ENCODE measurements around the gene OLFM1. TPM values are rescaled to one million over a fixed set of nuclear protein-coding genes. Genes with fewer than 3 reads are reported as not detected.
"Not testable (repeated sequence)": the region's sequence is repeated elsewhere in the genome, so short reads cannot be mapped to it uniquely, and the experiment has no call there.

OLFM1 gene
- total RNA-seq, 1 donor from 2014 or later = 10.0 TPM

DNA sequence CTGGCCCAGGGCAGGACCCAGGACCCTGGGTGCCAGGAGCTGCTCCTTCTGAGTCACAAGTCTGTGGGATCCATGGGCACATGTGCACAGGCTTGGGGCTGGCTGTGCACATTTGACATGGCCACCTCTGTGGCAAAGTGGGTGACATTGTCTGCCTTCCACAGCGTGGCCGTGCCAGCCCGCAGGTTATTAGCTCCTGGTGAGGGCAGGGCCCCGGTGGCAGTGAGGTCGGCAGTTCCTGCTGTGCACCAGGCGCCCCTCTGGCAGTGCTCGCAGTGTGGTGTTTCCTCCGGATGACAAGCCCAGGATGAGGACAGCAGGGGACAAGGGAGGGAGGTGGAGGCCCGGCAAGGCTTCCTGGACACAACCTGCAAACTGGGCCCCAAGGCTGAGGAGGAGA is 60.5 kb downstream of the OLFM1 start:
- Histone ChIP-seq H3K4me3 (no peak overlapping the region), H3K36me3 (no peaks in the 10 kb centered on the region), H3K4me1 (no peaks in the 10 kb centered on the region), H3K27ac (replicated peaks) (no peak overlapping the region), H3K27me3 (ENCODE audit: low read depth) (peaks cover 84% of the 10 kb centered on the region), H3K9me3 (replicated peaks) (peaks cover 7% of the 10 kb centered on the region)
- DNase-seq = no peak
- intact Hi-C loops (cut with micrococcal nuclease) = no loop called here
- TF ChIP-seq, protein P1, sequence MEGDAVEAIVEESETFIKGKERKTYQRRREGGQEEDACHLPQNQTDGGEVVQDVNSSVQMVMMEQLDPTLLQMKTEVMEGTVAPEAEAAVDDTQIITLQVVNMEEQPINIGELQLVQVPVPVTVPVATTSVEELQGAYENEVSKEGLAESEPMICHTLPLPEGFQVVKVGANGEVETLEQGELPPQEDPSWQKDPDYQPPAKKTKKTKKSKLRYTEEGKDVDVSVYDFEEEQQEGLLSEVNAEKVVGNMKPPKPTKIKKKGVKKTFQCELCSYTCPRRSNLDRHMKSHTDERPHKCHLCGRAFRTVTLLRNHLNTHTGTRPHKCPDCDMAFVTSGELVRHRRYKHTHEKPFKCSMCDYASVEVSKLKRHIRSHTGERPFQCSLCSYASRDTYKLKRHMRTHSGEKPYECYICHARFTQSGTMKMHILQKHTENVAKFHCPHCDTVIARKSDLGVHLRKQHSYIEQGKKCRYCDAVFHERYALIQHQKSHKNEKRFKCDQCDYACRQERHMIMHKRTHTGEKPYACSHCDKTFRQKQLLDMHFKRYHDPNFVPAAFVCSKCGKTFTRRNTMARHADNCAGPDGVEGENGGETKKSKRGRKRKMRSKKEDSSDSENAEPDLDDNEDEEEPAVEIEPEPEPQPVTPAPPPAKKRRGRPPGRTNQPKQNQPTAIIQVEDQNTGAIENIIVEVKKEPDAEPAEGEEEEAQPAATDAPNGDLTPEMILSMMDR (IDR thresholded peaks at IDR 0.05; ENCODE audit: borderline replicate concordance) = no peak

DNA sequence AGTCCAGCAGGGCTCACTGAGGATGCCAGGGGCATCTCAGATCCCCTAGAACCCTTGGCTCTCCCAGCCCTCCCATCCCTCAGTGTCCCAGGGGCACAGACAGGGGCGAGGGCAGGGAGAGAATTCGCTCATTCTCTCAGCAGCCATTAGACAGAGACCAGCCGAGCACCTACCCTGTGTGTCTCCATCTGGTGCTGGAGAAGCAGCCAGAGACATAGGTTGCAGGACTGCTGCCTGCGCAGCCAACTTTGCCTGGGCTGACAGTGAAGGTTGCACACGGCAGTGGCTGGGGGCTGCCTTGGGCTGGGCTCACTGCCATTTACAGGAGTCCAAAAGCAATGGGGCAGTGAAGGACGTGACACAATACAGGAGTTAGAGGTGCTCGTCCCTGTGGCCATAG is 60.9 kb downstream of the OLFM1 start:
- Histone ChIP-seq H3K4me1 (no peaks in the 10 kb centered on the region), H3K4me3 (no peak overlapping the region), H3K27me3 (ENCODE audit: low read depth) (peaks cover 84% of the 10 kb centered on the region), H3K36me3 (no peaks in the 10 kb centered on the region), H3K27ac (replicated peaks) (no peak overlapping the region), H3K9me3 (replicated peaks) (peaks cover 7% of the 10 kb centered on the region)
- TF ChIP-seq, protein P1 (IDR thresholded peaks at IDR 0.05; ENCODE audit: borderline replicate concordance) = no peak
- no peak for DNase-seq
- intact Hi-C loops (cut with micrococcal nuclease) = no loop called here

DNA sequence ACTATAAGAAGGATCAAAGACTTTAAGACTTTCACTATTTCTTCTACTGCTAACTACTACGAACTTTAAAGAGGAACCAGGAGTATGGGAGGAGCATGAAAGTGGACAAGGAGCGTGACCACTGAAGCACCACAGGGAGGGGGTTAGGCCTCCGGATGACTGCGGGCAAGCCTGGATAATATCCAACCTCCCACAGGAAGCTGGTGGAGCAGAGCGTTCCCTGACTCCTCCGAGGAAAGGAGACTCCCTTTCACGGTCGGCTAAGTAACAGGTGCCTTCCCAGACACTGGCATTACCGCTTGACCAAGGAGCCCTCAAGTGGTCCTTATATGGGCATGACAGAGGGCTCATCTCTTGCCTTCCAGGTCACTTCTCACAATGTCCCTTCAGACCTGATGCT is 62.4 kb downstream of the OLFM1 start:
- DNase-seq; H3K36me3 ChIP-seq; intact Hi-C loops (cut with micrococcal nuclease); H3K27ac ChIP-seq (replicated peaks); H3K4me3 ChIP-seq; H3K9me3 ChIP-seq (replicated peaks); H3K4me1 ChIP-seq: not testable (repeated sequence)
- H3K27me3 ChIP-seq (ENCODE audit: low read depth) = peaks cover 84% of the 10 kb centered on the region

DNA sequence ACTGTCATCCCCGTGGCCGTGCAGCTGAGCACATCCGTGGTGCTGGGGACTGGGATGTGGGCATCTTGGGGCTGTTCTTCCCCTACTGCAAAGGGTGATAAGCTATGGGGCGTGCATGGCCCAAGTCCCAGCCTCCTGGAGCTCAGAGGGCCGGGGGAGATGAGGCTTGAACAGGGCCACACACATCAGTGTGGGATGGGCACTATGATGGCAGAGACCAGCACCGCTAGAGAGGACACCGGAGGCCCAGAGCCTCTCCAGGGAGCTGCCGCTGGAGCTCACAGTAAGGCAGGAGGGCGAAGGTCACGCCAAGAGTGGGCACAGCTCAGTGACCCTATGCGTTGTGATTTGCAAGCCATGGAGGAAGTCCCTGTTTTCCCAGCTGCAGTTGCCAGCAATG is 63.5 kb downstream of the OLFM1 start:
- Histone ChIP-seq H3K9me3 (replicated peaks) (peaks cover 7% of the 10 kb centered on the region), H3K4me3 (no peak overlapping the region), H3K27me3 (ENCODE audit: low read depth) (peaks cover 84% of the 10 kb centered on the region), H3K27ac (replicated peaks) (no peak overlapping the region), H3K36me3 (no peaks in the 10 kb centered on the region), H3K4me1 (no peaks in the 10 kb centered on the region)
- intact Hi-C loops (cut with micrococcal nuclease) = no loop called here
- DNase-seq = no peak
- TF ChIP-seq, protein P1 (IDR thresholded peaks at IDR 0.05; ENCODE audit: borderline replicate concordance) = no peak

DNA sequence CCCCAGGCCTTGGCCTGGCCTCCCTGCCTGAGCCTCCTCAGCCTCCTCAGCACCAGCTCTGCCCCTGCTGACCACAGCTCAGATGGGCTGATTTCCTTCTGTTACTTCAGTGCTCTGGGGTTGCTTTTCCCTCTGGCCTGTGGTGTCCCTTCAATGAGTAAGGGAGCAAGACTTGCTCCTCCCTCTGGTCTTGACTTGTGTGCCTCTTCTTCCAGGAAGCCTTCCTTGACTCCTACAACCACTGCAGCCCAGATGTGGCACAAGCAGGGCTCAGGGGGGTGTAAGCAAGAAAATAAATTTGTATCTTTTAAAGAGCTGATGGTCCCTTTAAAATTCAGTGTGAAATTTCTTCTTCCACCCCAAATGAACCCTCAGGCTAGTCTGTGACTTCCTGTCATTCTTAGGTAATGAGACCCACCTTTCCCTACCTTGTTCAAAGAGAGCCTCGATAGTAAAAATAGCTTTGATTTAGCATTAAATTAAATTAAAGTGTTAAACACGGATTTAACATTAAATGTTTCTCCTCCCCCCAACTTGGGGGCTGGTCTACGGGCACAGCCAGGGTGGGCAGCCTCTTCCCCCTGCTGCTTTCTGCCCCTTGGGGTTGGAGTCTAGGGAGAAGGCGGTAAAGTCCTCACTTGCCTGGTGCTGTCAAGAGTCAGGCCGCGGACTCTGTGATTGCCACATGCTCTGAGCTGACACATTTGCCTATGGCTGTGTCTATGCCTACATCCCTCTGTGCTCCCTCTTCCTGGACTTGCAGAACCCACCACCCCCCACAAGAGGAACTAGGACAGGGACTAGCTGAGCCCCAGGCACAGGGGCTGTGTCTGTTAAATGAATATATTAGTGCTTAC is 64.5 kb downstream of the OLFM1 start:
- Histone ChIP-seq H3K4me3 (no peak overlapping the region), H3K27me3 (ENCODE audit: low read depth) (peaks cover 75% of the 10 kb centered on the region), H3K27ac (replicated peaks) (no peak overlapping the region), H3K4me1 (no peaks in the 10 kb centered on the region), H3K9me3 (replicated peaks) (peaks cover 7% of the 10 kb centered on the region), H3K36me3 (no peaks in the 10 kb centered on the region)
- intact Hi-C loops (cut with micrococcal nuclease) = no loop called here
- no peak for DNase-seq
- TF ChIP-seq, protein P1 (IDR thresholded peaks at IDR 0.05; ENCODE audit: borderline replicate concordance) = no peak

DNA sequence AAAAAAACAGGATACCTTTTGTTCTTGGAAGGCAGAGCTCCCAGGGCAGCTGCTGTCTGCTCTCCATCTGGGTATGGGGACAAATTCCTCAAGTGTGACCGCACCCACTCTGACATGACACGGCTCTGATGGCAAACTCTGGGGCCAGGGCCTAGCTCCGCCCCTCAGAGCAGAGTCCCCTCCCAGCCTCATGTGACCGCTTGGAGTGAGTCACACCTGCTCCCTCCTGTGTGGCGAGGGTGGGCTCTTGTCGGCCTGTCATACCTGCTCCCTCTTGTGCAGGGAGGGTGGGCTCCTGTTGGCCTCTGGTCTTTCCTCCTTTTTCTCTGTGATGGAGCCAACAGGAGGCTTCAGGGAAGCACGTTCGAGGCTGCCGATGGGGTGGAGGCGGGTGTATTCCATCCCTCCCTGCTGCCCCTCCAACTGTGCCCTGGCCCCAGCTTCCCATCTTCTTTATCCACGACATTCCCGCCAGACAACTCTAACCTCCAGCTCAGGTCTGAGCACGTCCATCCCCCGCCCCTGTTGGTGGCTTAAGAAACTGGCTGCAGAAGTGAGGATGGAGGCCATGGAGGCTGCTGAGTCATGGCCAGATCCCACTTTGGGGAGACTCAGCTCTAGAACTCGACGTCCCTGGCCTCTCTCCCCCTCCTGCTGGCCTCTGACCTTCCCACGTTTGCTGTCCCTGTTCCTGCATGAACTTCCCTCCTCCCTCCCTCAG is 65.3 kb downstream of the OLFM1 start:
- no peaks in the 10 kb centered on the region for H3K4me1 ChIP-seq
- no peak overlapping the region for H3K27ac ChIP-seq (replicated peaks)
- H3K9me3 ChIP-seq (replicated peaks) = peaks cover 7% of the 10 kb centered on the region
- TF ChIP-seq, protein P1 (IDR thresholded peaks at IDR 0.05; ENCODE audit: borderline replicate concordance) = no peak
- H3K27me3 ChIP-seq (ENCODE audit: low read depth) = peaks cover 72% of the 10 kb centered on the region
- no peak overlapping the region for H3K4me3 ChIP-seq
- no peak for DNase-seq
- intact Hi-C loops (cut with micrococcal nuclease) = no loop called here
- no peaks in the 10 kb centered on the region for H3K36me3 ChIP-seq

All from left ventricle myocardium inferior (tissue), 1 donor.